IPS DF 19.7 (cell line): ENCODE results near the gene LIN7B.

Experiments
- DNase-seq: peaks from one replicate; pipeline ENCODE4 v3.0.0-alpha.2; 2013; ENCODE audit warnings: low read depth, low spot score

Gene LIN7B

GRCh38 chr19:49165111-49165750, 51.1 kb downstream of the LIN7B start:
- no peak for DNase-seq

GRCh38 chr19:49165865-49166301, 51.7 kb downstream of the LIN7B start:
- DNase-seq, result no peak

- no peak for DNase-seq
Observed at GRCh38 chr19:49167857-49168409, 53.8 kb downstream of the LIN7B start.
